Measurements from ENCODE around the gene RD3L. TPM values are rescaled to one million over a fixed set of nuclear protein-coding genes. Genes with fewer than 3 reads are reported as not detected.

Gene RD3L
- 10 to 100 TPM; 17.8 to 42.1 (median 25.3) TPM for total RNA-seq
- 10 to 100 TPM in 1 of 2 donors, 1 to 10 TPM in 1; 2.9 to 26.6 TPM for polyA plus RNA-seq
- long read RNA-seq, donor 1, transcript RD3L-201 (3 exons, 1,201 nt): major isoform, 8 of 9 reads
- long read RNA-seq, donor 1, partial matches to known transcripts: 1 of 9 reads
- long read RNA-seq, donor 1, other reads (novel, unspliced or antisense): 0 of 9 reads
- long read RNA-seq, donor 2, transcript RD3L-201 (3 exons, 1,201 nt): major isoform, 14 of 18 reads
- long read RNA-seq, donor 2, partial matches to known transcripts: 3 of 18 reads
- long read RNA-seq, donor 2, other reads (novel, unspliced or antisense): 0 of 18 reads
- long read RNA-seq, donor 3, partial matches to known transcripts: 0 of 6 reads
- long read RNA-seq, donor 3, other reads (novel, unspliced or antisense): 0 of 6 reads

GRCh38 chr14:103941973-103942736, at the start of gene RD3L:
RD3L (minus strand) TSS chr14:103942529; CDS start chr14:103941695, 834 bp downstream.
- no peak for TF ChIP-seq CTCF (IDR thresholded peaks at IDR 0.05)
- peak in 1 of 2 donors; percentile 17 for DNase-seq
- peak; percentile 73 to 94 (median 86) for ATAC-seq
- Histone ChIP-seq H3K4me1 (peaks cover 0 to 28% (median 0%) of the 10 kb centered on the region in 9 donors), H3K36me3 (peaks cover 0 to 6% (median 0%) of the 10 kb centered on the region in 9 donors), H3K4me3 (peak within 1 kb of the TSS in 9 of 10 donors; percentile 16 to 55 (median 47)), H3K27ac (peak within 1 kb of the TSS in 9 of 10 donors; percentile 12 to 78 (median 62)), H3K27me3 (peaks cover 0 to 20% (median 0%) of the 10 kb centered on the region in 7 donors), H3K9me3 (peaks cover 0 to 8% (median 0%) of the 10 kb centered on the region in 11 donors)
- WGBS, 2 donors: 30 to 53% methylated on average over 14 of the region's 14 CpGs
- intact Hi-C loops (cut with DNase I): no loop called here

DNA sequence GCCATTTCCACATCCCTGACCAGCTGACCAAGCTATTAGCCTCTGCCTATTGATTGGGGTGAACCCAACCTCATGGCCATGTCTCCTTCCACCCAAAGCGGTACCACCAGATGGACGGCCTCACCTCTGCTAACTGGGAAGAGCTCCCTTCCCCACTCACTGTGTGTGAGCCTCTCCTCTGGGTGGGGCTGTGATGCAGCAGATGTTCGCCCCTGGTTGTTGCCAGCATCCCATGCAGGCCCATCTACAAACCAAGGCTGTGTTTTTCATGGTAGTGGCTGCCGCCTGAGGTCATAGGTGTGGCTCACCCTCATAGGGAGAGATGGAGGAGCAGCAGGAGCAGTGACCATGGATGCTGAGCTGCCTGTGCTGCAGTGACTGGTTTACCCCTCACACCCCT, 47.6 kb upstream of the RD3L start:
- intact Hi-C loops (cut with DNase I): loop anchor here in 5 of 10 donors (5.0 to 10.0 kb wide), 4 partner anchors 183 to 415 kb away; no protein-coding TSS in a partner anchor
- Histone ChIP-seq H3K9me3 (peaks cover 0 to 12% (median 0%) of the 10 kb centered on the region in 11 donors), H3K4me3 (no peak overlapping the region), H3K4me1 (no peaks in the 10 kb centered on the region), H3K36me3 (no peaks in the 10 kb centered on the region), H3K27ac (no peak overlapping the region), H3K27me3 (peaks cover 0 to 4% (median 0%) of the 10 kb centered on the region in 7 donors)
- DNase-seq (no peak), ATAC-seq (no peak)
- no peak for TF ChIP-seq CTCF (IDR thresholded peaks at IDR 0.05)
- 90 to 97% methylated on average over 4 of the region's 4 CpGs for WGBS, 2 donors

- H3K4me1 ChIP-seq: no peaks in the 10 kb centered on the region
- H3K27me3 ChIP-seq: peaks cover 0 to 4% (median 0%) of the 10 kb centered on the region in 7 donors
- WGBS, 2 donors: 86 to 92% methylated on average over 1 of the region's 1 CpG
- H3K9me3 ChIP-seq: peaks cover 0 to 12% (median 0%) of the 10 kb centered on the region in 11 donors
- TF ChIP-seq CTCF (IDR thresholded peaks at IDR 0.05): no peak
- no peaks in the 10 kb centered on the region for H3K36me3 ChIP-seq
- ATAC-seq (no peak), DNase-seq (no peak)
- H3K27ac ChIP-seq: no peak overlapping the region
- no peak overlapping the region for H3K4me3 ChIP-seq
- intact Hi-C loops (cut with DNase I): loop anchor here in 5 of 10 donors (5.0 to 10.0 kb wide), 4 partner anchors 182 to 414 kb away; no protein-coding TSS in a partner anchor
Measured at GRCh38 chr14:103989034-103989433, 46.7 kb upstream of the RD3L start.

- H3K27me3 ChIP-seq: no peaks in the 10 kb centered on the region
Measured at GRCh38 chr14:103984196-103984595, 41.9 kb upstream of the RD3L start.

More at GRCh38 chr14:103984196-103984595, 41.9 kb upstream of the RD3L start:
- ATAC-seq (no peak), DNase-seq (no peak)
- no peak for TF ChIP-seq CTCF (IDR thresholded peaks at IDR 0.05)
- Histone ChIP-seq H3K9me3 (peaks cover 0 to 9% (median 0%) of the 10 kb centered on the region in 11 donors), H3K36me3 (no peaks in the 10 kb centered on the region), H3K4me1 (peaks cover 0 to 3% (median 0%) of the 10 kb centered on the region in 9 donors), H3K27ac (no peak overlapping the region), H3K4me3 (no peak overlapping the region)
- intact Hi-C loops (cut with DNase I): loop anchor here in 4 of 10 donors (10.0 kb wide), 3 partner anchors 179 to 409 kb away; no protein-coding TSS in a partner anchor
- 73 to 84% methylated on average over 5 of the region's 5 CpGs for WGBS, 2 donors
